PC-9 (cell line): ENCODE results near the gene LRCOL1.

ENCODE experiments used
- CTCF ChIP-seq: fragments of 200-600 bp; sonication (generic); conservative IDR thresholded peaks from 2 replicates; pipeline ENCODE4 v1.6.1; 2017; ENCODE audit warnings: mixed run types, antibody characterized with exemption, mild to moderate bottlenecking, moderate library complexity
- EZH2 ChIP-seq: fragments of 200-600 bp; sonication (generic); IDR thresholded peaks from 2 replicates; pipeline ENCODE4 v1.8.0; 2017; ENCODE audit warnings: antibody characterized with exemption, low read depth

- TF ChIP-seq EZH2 = no peak
- no peak for TF ChIP-seq CTCF
Observed at GRCh38 chr12:132604668-132605441, 5.5 kb downstream of the LRCOL1 start.
